Keratinocyte (primary cell): ENCODE measurements around the gene TIAM2. TPM values are rescaled to one million over a fixed set of nuclear protein-coding genes. Genes with fewer than 3 reads are reported as not detected.
"Not testable (repeated sequence)": the region's sequence is repeated elsewhere in the genome, so short reads cannot be mapped to it uniquely, and the experiment has no call there.

Experiments used
- DNase-seq: peaks from one replicate; pipeline ENCODE4 v3.0.0-alpha.2; 2011; ENCODE audit warnings: low read depth, missing footprints, low spot score
- FAIRE-seq: peaks from 2 replicates; lab custom pipeline; 2011; peaks lifted over from hg19 to GRCh38; lab: Jason Lieb, UNC
- H2AFZ ChIP-seq: 2 replicates; pipeline ENCODE4 v1.6.0; 2012; ENCODE audit warnings: low read length, control low read depth, inconsistent platforms; ENCODE audit not compliant: control insufficient read depth
- H3K27ac ChIP-seq: 2 replicates; pipeline ENCODE4 v1.5.1; 2011; ENCODE audit warnings: low read length; ENCODE audit not compliant: control insufficient read depth, insufficient read depth
- H3K27me3 ChIP-seq: 3 replicates; pipeline ENCODE4 v1.6.0; 2011; ENCODE audit warnings: low read length; ENCODE audit not compliant: control insufficient read depth, insufficient read depth; ENCODE audit errors: extremely low read depth
- H3K36me3 ChIP-seq, 2 experiments: 2 replicates in 1 of 2; 3 replicates in 1 of 2; pipeline ENCODE4 v1.5.1; 2011; ENCODE audit warnings: low read length in 2 of 2, mild to moderate bottlenecking in 1 of 2; ENCODE audit not compliant: control insufficient read depth in 2 of 2, insufficient read depth in 2 of 2; ENCODE audit errors: extremely low read depth in 1 of 2
- H3K4me1 ChIP-seq: 3 replicates; pipeline ENCODE4 v1.5.1; 2011; ENCODE audit warnings: low read length; ENCODE audit not compliant: control insufficient read depth, insufficient read depth; ENCODE audit errors: extremely low read depth
- H3K4me2 ChIP-seq: 3 replicates; pipeline ENCODE4 v1.6.0; 2011; ENCODE audit warnings: low read depth, low read length; ENCODE audit not compliant: control insufficient read depth, insufficient read depth; ENCODE audit errors: extremely low read depth
- H3K4me3 ChIP-seq, 3 experiments: fragments of 200-600 bp in 1 of 3; sonication (generic) in 1 of 3; 2 replicates in 2 of 3; 3 replicates in 1 of 3; pipeline ENCODE4 v1.5.1; 2011 to 2016; ENCODE audit warnings: low read length in 3 of 3, mild to moderate bottlenecking in 3 of 3, control low read depth in 2 of 3, inconsistent platforms in 1 of 3, low read depth in 1 of 3, mixed read lengths in 1 of 3, mixed run types in 1 of 3, moderate library complexity in 1 of 3; ENCODE audit not compliant: control insufficient read depth in 2 of 3, insufficient read depth in 2 of 3; ENCODE audit errors: extremely low read depth in 1 of 3
- H3K79me2 ChIP-seq: 2 replicates; pipeline ENCODE4 v1.6.0; 2012; ENCODE audit warnings: low read length; ENCODE audit not compliant: control insufficient read depth, insufficient read depth
- H3K9ac ChIP-seq: 3 replicates; pipeline ENCODE4 v1.6.0; 2011; ENCODE audit warnings: low read length; ENCODE audit not compliant: control insufficient read depth, insufficient read depth; ENCODE audit errors: extremely low read depth
- H3K9me1 ChIP-seq: 3 replicates; pipeline ENCODE4 v1.6.0; 2011; ENCODE audit warnings: low read length; ENCODE audit not compliant: control insufficient read depth, insufficient read depth; ENCODE audit errors: extremely low read depth
- H3K9me3 ChIP-seq: 2 replicates; pipeline ENCODE4 v1.5.1; 2012; ENCODE audit warnings: low read depth, low read length; ENCODE audit not compliant: control insufficient read depth
- H4K20me1 ChIP-seq: 3 replicates; pipeline ENCODE4 v1.6.0; 2011; ENCODE audit warnings: low read length; ENCODE audit not compliant: control insufficient read depth, insufficient read depth; ENCODE audit errors: extremely low read depth
- EZH2 ChIP-seq: IDR thresholded peaks from one replicate; pipeline ENCODE4 v1.6.1; 2012; ENCODE audit warnings: inconsistent platforms, mild to moderate bottlenecking, low read length, moderate library complexity
- dilution Hi-C: fragments of 300-500 bp; cut with MboI; formaldehyde crosslinking; loops from one replicate; pipeline ENCODE4 v1.7.0; 2020; ENCODE audit warnings: low sequenced_read_pairs; ENCODE audit not compliant: extremely low pct_ligation_motif_present
- polyA plus RNA-seq, 5 experiments: library from polyadenylated mRNA; depleted of rRNA in 3 of 5; stranded (reverse) in 3 of 5; stranded (forward) in 1 of 5; unstranded in 1 of 5; fragments of >200 nt; gene quantifications; 1 replicate in 1 of 5; 2 replicates in 3 of 5; 3 replicates in 1 of 5; pipeline versions ENCODE4 v1.2.1 to v1.2.3, GENCODE V29; 2011 to 2012; ENCODE audit warnings: missing spikeins in 2 of 5, low read depth in 1 of 5, low replicate concordance in 1 of 5
- TF ChIP-seq, protein P1 (sequence below), 3 experiments: IDR thresholded peaks in 1 of 3; conservative IDR thresholded peaks in 1 of 3; optimal IDR thresholded peaks in 1 of 3; 2 replicates in 2 of 3; 3 replicates in 1 of 3; pipeline versions ENCODE3 to v1.5.1; 2011; ENCODE audit warnings: low read length in 3 of 3, mild to moderate bottlenecking in 3 of 3, moderate library complexity in 2 of 3, control low read depth in 1 of 3, inconsistent platforms in 1 of 3; ENCODE audit not compliant: insufficient read depth in 2 of 3; ENCODE audit errors: extremely low read depth in 1 of 3

The TIAM2 gene
- polyA plus RNA-seq, 1 donor (not counting 4 experiments of a cell fraction or from before 2014, with no cell fraction given), result 4.0 TPM

DNA sequence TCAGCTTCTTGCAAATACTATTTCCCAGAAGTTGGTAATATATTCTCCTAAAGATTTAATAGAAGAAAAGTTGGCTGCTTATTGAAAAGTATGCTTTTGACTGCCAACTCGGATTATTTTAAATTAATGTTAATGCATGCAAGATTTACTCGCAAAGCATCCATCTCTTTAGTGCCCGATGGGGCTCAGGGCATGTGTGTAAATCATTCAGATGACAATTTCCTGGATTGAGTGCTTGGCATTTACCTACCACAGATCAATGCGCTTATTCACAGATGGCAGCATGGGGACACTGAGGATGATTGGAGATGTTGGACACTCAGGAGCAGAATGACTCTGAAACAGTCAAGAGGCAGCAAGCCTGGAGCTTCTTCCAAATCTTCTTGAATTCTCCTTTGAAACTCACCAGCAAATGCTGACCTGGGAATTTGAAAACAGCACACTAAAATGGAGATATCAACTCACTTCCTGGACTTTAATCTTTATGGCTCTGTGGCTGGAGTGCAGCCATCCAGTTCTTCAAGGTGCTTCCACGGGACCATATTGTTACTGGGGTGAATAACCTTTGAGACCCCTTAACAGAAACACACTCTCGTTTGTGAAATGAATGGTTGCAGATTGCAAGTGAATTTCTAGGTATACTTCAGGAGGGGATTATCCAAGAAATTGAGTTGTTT is 34.1 kb upstream of the TIAM2 start:
- H3K79me2 ChIP-seq, result no peaks in the 10 kb centered on the region
- H3K9me1 ChIP-seq, result no peaks in the 10 kb centered on the region
- no peak overlapping the region for H3K27ac ChIP-seq
- no peak overlapping the region for H3K9ac ChIP-seq
- no peaks in the 10 kb centered on the region for H4K20me1 ChIP-seq
- no peak overlapping the region for H2AFZ ChIP-seq
- FAIRE-seq (no peak), DNase-seq (no peak)
- H3K4me2 ChIP-seq, result no peak overlapping the region
- no peak overlapping the region for H3K4me3 ChIP-seq
- H3K4me1 ChIP-seq, result no peaks in the 10 kb centered on the region
- dilution Hi-C loops, result no loop called here
- H3K9me3 ChIP-seq, result no peaks in the 10 kb centered on the region
- H3K27me3 ChIP-seq, result no peaks in the 10 kb centered on the region
- H3K36me3 ChIP-seq, result no peaks in the 10 kb centered on the region
- TF ChIP-seq, protein P1, sequence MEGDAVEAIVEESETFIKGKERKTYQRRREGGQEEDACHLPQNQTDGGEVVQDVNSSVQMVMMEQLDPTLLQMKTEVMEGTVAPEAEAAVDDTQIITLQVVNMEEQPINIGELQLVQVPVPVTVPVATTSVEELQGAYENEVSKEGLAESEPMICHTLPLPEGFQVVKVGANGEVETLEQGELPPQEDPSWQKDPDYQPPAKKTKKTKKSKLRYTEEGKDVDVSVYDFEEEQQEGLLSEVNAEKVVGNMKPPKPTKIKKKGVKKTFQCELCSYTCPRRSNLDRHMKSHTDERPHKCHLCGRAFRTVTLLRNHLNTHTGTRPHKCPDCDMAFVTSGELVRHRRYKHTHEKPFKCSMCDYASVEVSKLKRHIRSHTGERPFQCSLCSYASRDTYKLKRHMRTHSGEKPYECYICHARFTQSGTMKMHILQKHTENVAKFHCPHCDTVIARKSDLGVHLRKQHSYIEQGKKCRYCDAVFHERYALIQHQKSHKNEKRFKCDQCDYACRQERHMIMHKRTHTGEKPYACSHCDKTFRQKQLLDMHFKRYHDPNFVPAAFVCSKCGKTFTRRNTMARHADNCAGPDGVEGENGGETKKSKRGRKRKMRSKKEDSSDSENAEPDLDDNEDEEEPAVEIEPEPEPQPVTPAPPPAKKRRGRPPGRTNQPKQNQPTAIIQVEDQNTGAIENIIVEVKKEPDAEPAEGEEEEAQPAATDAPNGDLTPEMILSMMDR (optimal IDR thresholded peaks at IDR 0.05 in 1 of 3, IDR thresholded peaks at IDR 0.05 in 1 of 3, conservative IDR thresholded peaks at IDR 0.05 in 1 of 3; ENCODE audit: extremely low read depth in 1 of 3, insufficient read depth in 2 of 3, low read length in 3 of 3), result no peak
- TF ChIP-seq EZH2, result no peak

DNA sequence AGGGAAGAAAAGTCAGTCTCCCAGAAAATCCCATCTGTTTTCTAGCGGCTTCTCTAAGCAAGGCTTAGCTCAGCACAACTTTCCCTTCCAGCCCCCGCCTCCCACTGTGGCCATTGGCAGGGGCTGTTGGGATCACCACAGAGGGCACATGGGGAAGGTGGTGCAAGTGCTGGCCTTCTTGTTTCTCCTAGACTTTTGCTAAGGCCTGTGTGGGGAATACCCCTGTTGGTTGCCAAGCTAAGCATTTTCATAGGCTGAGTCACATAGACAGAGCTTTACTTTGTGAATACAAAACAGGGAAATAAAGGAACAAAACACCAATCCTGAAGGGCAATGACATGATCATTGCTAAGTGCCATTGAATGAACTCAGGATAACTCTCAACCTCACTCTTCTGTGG is 32.4 kb upstream of the TIAM2 start:
- Histone ChIP-seq H3K9me3 (no peaks in the 10 kb centered on the region), H3K4me3 (no peak overlapping the region), H3K79me2 (no peaks in the 10 kb centered on the region), H3K27me3 (no peaks in the 10 kb centered on the region), H3K4me1 (no peaks in the 10 kb centered on the region), H3K9ac (no peak overlapping the region), H3K4me2 (no peak overlapping the region), H3K27ac (no peak overlapping the region), H4K20me1 (no peaks in the 10 kb centered on the region), H3K36me3 (no peaks in the 10 kb centered on the region), H2AFZ (no peak overlapping the region), H3K9me1 (no peaks in the 10 kb centered on the region)
- dilution Hi-C loops, result no loop called here
- DNase-seq, result no peak
- no peak for TF ChIP-seq EZH2
- TF ChIP-seq, protein P1 (optimal IDR thresholded peaks at IDR 0.05 in 1 of 3, IDR thresholded peaks at IDR 0.05 in 1 of 3, conservative IDR thresholded peaks at IDR 0.05 in 1 of 3; ENCODE audit: extremely low read depth in 1 of 3, insufficient read depth in 2 of 3, low read length in 3 of 3), result no peak
- FAIRE-seq, result peak; percentile 39

DNA sequence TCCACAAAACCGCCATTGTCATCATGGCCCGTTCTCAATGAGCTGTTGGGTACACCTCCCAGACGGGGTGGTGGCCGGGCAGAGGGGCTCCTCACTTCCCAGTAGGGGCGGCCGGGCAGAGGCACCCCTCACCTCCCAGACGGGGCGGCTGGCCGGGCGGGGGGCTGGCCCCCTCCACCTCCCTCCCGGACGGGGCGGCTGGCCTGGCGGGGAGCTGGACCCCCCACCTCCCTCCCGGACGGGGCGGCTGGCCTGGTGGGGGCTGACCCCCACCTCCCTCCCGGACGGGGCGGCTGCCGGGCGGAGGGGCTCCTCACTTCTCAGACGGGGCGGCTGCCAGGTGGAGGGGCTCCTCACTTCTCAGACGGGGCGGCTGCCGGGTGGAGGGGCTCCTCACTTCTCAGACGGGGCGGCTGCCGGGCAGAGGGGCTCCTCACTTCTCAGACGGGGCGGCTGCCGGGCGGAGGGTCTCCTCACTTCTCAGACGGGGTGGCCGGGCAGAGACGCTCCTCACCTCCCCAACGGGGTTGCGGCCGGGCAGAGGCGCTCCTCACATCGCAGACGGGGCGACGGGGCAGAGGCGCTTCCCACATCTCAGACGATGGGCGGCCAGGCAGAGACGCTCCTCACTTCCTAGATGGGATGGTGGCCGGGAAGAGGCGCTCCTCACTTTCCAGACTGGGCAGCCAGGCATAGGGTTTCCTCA is 28.9 kb upstream of the TIAM2 start:
- H3K4me2 ChIP-seq, H3K79me2 ChIP-seq, H3K4me3 ChIP-seq, H3K9me1 ChIP-seq, H3K9ac ChIP-seq, dilution Hi-C loops, DNase-seq, H4K20me1 ChIP-seq, H3K36me3 ChIP-seq, H3K27me3 ChIP-seq, FAIRE-seq, H2AFZ ChIP-seq, H3K27ac ChIP-seq, H3K9me3 ChIP-seq, H3K4me1 ChIP-seq: not testable (repeated sequence)
